NCI-H446 (cell line): ENCODE results near the gene ATF3.
"Not testable (repeated sequence)": the region's sequence is repeated elsewhere in the genome, so short reads cannot be mapped to it uniquely, and the experiment has no call there.

Source experiments
- DNase-seq, 2 experiments: peaks; one replicate each; lab custom pipeline; 2025; lab: John Stamatoyannopoulos, UW

The ATF3 gene

GRCh38 chr1:212628046-212628445 lies 19.5 kb downstream of the ATF3 start:
- DNase-seq = no peak

DNA sequence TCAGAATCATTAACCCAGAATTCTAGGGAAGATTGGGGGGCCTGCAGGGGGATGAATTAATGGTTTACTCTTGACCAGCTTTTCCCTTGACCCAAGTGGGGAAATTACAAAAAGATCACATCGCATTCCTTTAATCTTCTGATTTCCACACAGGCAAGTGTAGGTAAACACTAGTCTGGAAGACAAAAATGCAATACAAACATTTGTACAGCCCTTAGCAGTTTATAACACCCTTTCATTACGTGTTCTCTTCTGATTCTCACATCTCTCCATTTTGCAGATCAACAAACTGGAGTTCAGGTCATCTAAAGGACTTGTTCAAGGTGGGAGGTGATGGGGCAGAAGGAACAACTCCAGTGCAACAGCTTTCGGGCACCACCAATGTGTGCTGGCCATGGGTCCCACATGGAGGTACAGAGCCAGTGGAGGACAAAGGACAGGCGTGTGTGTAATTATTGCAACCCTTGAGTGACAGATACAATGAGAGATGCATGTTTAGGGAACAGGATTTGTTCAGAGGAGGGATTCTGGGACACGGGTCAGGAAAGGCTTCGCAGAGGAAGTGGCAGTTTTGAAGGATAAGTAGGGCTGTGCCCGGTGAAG lies 20.4 kb downstream of the ATF3 start:
- DNase-seq = no peak

DNA sequence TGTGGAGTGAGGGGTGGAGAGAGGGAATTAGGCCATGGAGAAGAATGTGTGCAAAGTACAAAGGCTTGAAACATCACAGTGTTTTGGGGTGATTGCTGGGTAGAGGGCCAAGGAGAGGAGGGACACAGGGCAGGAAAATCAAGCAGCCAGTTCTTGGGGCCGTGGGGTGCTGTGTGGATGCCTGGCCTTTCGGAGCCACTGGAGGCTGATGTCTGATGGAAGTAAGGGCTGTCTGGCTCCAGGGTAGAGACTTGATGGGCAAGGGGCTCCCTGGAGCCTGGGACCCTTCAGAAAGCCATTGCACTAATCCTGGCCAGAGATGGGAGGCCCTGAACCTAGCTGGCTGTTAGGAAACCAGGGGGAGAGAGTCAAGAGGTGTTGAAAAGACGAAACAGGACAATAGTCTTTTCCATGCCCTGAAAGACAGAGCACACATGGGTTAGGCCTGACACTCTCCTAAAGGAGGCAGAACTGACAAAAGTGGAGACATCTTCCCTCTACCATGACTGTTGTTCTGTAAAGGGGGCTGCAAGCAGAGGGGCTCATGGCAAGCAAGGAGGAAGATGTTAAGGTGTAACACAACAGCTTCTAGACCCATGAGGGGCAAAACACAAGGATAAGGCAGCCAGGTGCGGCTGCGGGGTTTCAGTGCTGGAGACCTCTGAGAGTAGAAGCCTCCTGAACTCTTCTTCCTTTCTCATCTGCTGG lies 21.0 kb downstream of the ATF3 start:
- no peak for DNase-seq

GRCh38 chr1:212630158-212630900 lies 21.8 kb downstream of the ATF3 start:
- peak in 1 of 2 experiments; percentile 51 for DNase-seq

GRCh38 chr1:212633161-212633560 lies 24.6 kb downstream of the ATF3 start:
- DNase-seq = no peak

DNA sequence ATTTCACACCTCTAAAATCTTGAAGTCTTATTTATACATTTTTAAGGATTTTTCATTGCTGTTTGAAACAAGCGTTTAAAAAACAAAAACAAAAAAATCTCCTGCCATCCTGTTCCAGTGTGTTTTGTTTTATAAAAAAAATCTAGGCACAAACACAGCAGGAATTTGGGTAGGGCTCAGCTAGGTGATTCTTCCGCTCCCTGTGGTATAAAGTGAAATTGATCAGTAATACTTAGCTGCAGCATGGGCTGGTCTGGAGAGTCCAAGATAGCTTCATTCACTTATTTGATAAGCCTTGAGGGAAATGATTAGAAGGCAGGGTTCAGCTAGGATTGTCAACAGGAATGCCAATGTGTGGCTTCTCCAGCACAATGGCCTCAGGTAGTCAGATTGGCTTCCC lies 25.7 kb downstream of the ATF3 start:
- no peak for DNase-seq

DNA sequence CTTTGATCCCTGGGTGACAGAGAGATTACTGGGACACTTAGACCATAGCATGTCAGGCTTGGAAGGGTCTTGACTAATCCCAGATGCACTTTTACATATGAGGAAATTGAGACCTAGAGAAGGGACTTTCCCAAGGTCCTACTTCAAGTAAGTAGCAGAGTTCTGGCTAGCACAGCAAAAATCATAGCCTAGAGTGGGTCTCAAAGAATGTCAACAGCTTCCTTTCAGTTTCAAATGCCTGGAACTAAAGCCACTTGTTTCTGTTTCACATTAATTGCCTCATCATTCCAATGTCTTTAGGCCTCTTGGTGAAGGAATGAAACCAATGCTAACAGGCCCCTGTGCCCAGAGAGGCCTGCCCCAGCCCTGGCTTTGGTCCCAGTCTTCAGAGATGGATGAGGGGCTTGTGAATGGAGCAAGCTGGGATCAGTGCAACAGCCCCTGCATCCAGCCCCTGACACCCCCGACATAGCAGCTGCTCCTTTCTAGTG lies 26.6 kb downstream of the ATF3 start:
- DNase-seq = peak in 1 of 2 experiments; percentile 41

GRCh38 chr1:212637902-212638301 lies 29.3 kb downstream of the ATF3 start:
- no peak for DNase-seq

DNA sequence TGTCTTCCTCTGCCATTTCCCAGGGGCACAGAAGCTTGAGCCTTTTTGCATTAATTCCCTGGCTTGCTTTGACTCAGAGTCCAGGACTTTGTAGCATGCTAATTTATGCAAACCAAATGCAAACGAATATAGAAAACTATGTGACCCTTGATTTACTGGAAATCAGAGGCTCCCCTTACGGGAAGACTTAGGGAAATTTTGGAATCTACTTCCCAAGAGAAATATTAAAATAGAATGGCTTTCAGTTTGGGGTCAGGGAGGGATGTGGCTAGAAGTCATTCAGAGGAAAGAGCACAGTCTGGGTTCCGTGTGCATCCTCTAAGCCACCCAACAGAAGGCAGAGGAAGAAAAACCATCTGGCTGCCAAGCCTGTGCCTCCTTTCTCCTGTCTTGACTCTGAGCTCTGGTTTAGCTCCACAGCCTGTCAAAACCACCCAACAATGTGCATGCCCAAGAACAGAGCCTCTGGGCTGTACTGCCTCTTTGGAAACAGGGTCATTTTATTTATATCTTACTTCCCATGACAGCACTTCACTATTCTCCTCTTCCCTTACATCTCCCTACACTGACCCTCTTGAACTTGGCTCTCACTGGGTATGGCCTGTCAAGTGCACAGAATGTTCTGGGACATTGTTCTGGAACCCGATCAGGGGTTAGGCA lies 30.1 kb downstream of the ATF3 start:
- DNase-seq = peak in 1 of 2 experiments; percentile 58

GRCh38 chr1:212639524-212639923 lies 31.0 kb downstream of the ATF3 start:
- not testable (repeated sequence) for DNase-seq

DNA sequence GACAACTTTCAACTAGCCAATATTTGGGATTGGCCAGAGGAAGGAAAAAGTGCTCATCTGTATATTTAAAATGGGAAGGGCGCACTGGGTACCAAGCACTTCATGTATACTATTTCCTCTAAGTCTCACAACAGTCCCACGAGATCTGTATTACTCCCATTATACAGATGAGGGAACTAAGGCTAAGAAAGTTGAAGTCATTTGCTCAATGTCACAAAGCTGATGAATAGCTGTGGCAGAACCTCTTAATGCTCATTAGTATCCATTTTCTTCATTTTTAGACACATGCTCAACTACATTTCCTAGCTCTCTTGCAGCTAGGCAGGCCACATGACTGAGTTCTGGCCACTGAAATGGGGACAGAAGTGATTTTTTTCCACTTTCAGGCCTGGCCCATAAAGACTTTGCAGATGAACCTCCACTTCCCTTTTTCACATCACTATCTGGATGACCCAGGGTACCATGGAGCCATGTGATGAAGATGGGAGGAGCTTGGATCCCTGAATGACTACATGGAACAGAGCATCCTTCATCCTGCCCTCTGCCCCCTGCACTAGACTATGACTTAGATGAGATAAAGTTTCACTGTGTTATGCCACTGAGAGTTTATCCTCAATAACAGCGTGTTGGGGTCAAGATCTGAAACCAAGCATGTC lies 31.8 kb downstream of the ATF3 start:
- no peak for DNase-seq

DNA sequence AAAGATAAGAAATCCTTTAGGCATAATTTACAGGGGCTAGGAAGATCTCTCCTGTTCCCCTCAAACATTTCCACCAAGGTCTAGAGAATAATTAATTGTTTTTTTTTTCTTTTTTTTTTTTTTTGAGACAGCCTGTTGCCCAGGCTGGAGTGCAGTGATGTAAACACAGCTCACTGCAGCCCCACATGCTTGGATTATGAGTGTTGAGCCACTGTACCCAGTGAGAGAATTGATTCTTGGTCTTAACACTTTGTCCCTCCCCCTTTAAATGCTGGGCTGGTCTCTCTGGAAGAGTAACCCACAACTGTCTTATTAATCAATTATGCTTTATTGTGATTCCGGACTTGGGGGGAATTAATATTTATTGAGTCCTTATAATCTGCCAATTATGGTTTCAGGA lies 33.4 kb downstream of the ATF3 start:
- DNase-seq = no peak

DNA sequence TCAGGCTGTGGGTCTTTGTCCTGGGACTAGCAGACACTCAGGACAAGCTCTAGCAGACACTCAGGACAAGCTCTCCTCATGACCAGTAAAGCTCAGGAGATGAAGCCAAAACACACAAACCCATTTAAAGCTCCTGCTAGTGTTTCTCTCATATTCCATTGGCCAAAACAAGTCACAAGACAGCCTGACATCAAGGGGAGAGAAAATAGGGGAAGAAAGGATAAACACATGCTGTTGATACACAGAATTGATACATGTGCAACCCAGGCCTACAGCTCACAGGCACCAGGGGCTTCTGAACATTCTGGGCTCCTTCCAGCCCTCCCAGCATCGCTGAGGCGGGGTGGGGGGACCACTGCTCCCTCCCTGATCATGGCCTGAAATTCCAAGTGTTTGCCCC lies 35.3 kb downstream of the ATF3 start:
- no peak for DNase-seq

- no peak for DNase-seq
Observed at GRCh38 chr1:212644866-212645545, 36.4 kb downstream of the ATF3 start.

DNA sequence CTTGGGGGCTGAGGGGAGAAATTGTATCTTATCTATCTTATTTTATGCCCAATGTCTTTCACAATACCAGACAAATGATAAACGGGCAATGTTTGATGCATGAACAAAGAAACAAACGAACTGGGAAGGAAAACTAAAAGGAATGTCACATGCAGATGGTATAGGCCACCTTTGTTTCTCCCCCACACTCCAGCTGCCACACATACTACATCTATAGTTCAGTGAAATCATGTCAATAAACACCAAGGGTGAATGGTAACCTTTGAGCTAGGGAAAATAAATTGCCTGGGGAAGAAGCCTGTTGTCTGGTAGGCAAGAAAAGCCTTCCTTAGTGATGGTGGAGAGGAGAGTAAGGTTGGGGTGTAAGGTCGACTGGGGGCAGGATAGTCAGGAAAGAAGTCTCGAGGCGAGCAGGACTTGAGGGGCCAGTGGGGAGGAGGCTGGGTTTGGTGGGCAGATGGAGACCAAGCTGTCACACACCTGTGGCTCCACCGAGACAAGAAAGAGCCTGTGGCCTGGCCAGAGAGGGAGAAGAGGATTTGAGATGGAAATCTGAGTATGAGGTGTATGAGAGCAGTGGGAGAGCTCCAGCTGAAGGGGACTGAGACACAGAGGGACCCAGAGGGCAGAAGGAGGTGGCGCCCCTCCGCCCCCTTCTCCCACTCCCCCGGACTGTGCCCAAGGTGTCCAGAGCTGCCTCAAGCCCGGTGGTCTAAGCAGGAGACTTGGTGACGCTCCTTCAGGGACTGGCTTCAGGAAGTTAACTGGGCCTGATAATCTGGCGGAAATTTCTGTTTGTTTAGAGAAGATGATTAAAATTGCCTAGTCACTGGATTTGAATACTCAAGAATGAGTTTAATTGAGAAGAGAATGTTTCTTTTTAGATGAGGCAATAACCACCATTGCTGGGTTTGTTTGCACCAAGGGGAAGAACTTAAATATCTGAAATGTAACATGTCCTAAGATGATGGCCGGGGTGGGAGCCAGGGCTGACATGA lies 37.3 kb downstream of the ATF3 start:
- DNase-seq = no peak

DNA sequence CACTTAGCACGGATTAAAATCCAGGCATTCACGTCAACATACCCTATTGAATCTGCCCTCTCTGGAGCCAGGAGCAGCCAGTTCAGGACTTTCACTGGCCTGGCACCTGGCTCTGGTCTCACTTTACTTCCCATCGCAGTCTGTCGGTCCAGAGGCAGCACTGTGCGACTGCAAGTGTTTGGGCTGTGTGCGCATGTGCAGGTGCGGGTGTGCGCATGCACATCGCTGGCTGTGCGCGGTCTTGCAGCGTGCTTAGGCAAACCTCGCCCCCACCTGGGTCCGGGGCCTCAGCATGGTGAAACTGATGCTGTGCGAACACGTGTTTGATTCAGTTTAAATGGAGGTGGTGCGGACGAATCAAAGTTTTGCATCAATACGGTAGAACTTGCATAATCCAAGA lies 38.0 kb downstream of the ATF3 start:
- DNase-seq = no peak

DNA sequence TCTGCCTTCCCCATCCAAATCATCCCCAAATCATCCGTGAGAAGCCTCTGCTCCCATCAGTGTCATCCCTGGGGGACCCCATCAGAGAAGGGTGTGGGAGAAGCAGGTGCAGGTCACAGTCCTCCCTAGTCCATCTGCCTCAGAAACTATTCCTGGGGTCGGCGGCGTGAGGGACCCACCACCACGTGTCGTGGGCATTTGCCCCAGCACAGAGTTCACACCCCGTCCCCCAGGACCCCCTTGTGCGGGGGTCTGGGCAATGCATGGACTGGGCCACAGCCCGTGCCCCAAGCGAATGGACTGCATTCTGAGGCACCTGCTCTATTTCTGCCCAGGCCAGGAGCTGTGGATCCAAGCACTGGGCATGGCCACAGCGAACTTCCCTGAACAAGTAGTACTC lies 38.4 kb downstream of the ATF3 start:
- no peak for DNase-seq

- DNase-seq = no peak
Observed at GRCh38 chr1:212648431-212648830, 39.9 kb downstream of the ATF3 start.

DNA sequence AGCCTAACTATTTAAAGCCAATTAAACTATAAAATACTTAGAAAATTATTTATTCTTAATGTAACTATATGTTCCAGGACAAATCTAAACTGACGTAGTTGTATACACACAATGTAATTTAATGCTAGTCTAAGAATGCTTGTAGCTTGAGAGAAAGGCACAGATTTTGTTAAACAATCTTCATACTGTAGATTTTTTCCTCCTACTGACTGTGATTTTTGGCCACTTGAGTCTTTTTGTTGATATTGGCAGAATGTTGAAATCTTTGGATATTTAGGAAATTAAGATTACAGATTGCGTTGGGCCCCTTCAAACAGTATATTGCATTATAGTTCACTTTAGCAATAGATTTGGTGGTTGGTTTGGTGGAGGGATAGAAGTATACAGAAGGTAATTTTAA lies 40.5 kb downstream of the ATF3 start:
- DNase-seq = no peak

GRCh38 chr1:212650228-212650627 lies 41.7 kb downstream of the ATF3 start:
- DNase-seq = no peak
